Pancreas (tissue), 10 donors: ENCODE results near the gene PDCD4. TPM values are rescaled to one million over a fixed set of nuclear protein-coding genes. Genes with fewer than 3 reads are reported as not detected.
A peak's percentile ranks its signal among the peaks of the same experiment; 100 is the strongest.

Experiments used
- ATAC-seq, 4 donors: fragments of 200-7000 bp; cut with Tn5 transposase; one replicate each; pipeline versions ENCODE4 v1.8.0 to v1.9.1; 2020; ENCODE audit warnings: mild to moderate bottlenecking in 4 of 4, moderate library complexity in 4 of 4
- DNase-seq, 6 donors: peaks; one replicate each; pipeline ENCODE4 v3.0.0-alpha.2; 2020
- FAIRE-seq: peaks from 2 replicates; lab custom pipeline; 2012; peaks lifted over from hg19 to GRCh38; lab: Jason Lieb, UNC
- H3K27ac ChIP-seq, 4 donors: fragments of 200-600 bp; sonication (generic); 1 replicate in 3 of 4; 2 replicates in 1 of 4; pipeline versions ENCODE4 v1.5.0 to v1.8.0; 2020
- H3K27me3 ChIP-seq, 4 donors: fragments of 200-600 bp; one replicate each; pipeline ENCODE4 v1.8.0; 2021
- H3K36me3 ChIP-seq, 3 donors: fragments of 200-600 bp; sonication (generic) in 1 of 3; one replicate each; pipeline versions ENCODE4 v1.5.0 to v1.8.0; 2020 to 2021
- H3K4me1 ChIP-seq, 3 donors: fragments of 200-600 bp; one replicate each; pipeline ENCODE4 v1.8.0; 2021
- H3K4me3 ChIP-seq, 4 donors: fragments of 200-600 bp; sonication (generic) in 2 of 4; one replicate each; pipeline versions ENCODE4 v1.5.0 to v1.8.0; 2020 to 2021
- H3K9me3 ChIP-seq, 4 donors: fragments of 200-600 bp; one replicate each; pipeline ENCODE4 v1.8.0; 2021
- WGBS, 2 donors: extraction: QIAGEN DNeasy Blood & Tissue Kit; methylation state at CpG; one replicate each; pipeline ENCODE4 v1.1.7; 2013; 5-methylcytosine and 5-hydroxymethylcytosine counted together
- intact Hi-C, 3 donors: fragments of 100-400 bp; cut with DNase I; formaldehyde crosslinking; loops; one replicate each; pipeline versions ENCODE4 v1.11.1 to v1.14.2; 2022
- polyA plus RNA-seq, 2 donors: library from polyadenylated mRNA; stranded (reverse); fragments of 200-250 nt; gene quantifications; one replicate each; pipeline ENCODE4 v1.2.3, GENCODE V29; 2013
- total RNA-seq, 6 donors: library from RNA; stranded (reverse); fragmentation: NEBNext Ultra II Directional in 4 of 6; extraction: Animal tissue kit (Norgen Biotek cat#: 25700) in 4 of 6; gene quantifications; one replicate each; pipeline versions ENCODE4 v1.2.1 to v1.2.4, GENCODE V29; 2021 to 2023
- TF ChIP-seq, protein P1 (sequence below), 4 donors: fragments of 200-600 bp; sonication (generic) in 3 of 4; IDR thresholded peaks; one replicate each; pipeline versions ENCODE4 v1.5.0 to v1.8.0; 2021; ENCODE audit warnings: antibody characterized with exemption in 4 of 4
- donor health status: healthy with polysubstance abuse.
- donor health status: DM: no; HTN: no; CAD: no; lungs with moderate emphysema.
- donor health status: DM: no; HTN: no; CAD: no.
- donor health status: control.
- donor health status: control.
- donor health status: Bipolar disorder and iron deficiency.
- donor health status: DM: yes; HTN: yes; CAD: no.
- donor health status: DM: no; HTN: no; CAD: no.
- donor health status: DM: no; HTN: no; CAD: no.
- donor health status: DM: yes; HTN: yes; CAD: no.

PDCD4 gene
- 100 to 1,000 TPM; 323 to 679 (median 523) TPM for total RNA-seq
- polyA plus RNA-seq = 100 to 1,000 TPM; 283 to 352 TPM

DNA sequence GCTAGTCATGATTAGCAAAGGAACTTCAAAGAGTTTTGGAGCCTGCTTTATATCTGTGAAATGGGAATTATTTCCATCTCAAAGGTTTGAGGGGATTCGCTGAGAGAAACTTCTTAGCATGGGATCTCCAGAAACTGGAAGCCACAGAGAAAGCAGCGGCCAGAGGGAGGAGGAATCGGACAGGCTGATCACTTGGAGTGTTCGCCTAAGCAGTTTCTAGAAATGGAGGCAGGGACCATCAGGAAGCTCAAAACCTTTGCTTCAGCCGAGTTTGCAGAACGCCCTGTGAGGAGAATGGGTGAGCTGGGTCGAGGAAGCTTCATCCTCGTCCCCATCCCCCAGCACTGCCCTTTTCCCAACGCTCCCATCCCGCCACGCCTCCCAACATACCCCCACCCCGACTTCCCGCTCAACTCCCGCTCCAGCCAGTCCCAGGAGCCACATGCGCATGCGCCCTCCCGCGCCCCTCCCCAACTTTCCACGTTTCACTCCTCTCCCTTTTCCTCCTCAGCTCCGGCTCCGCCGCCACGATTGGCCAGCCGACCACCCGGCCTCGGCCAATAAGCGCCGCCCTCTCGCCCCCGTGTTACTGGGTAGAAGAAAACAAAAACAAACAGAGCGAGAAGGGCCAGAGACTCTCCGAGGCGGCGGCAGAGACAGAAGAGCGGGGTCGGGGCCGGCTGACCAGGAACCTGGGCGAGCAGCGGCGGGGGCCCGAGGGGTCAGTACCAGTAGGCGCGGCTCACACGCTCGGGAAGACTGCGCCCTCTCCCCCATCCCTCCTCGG is at the start of gene PDCD4:
Gene PDCD4 (plus strand): TSS at position 631 of the 787 bp plus-strand sequence. CDS start 4,100 bp downstream, outside the sequence.
- Histone ChIP-seq H3K4me1 (peaks cover 11 to 37% (median 24%) of the 10 kb centered on the region in 3 donors), H3K4me3 (peak within 1 kb of the TSS; percentile 88 to 98 (median 96)), H3K9me3 (no peaks in the 10 kb centered on the region), H3K27ac (peak within 1 kb of the TSS; percentile 96 to 100 (median 98)), H3K36me3 (peaks cover 0 to 7% (median 5%) of the 10 kb centered on the region in 3 donors), H3K27me3 (no peaks in the 10 kb centered on the region)
- ATAC-seq (peak; percentile 84 to 91 (median 86)), DNase-seq (peak; percentile 99 to 100 (median 100)), FAIRE-seq (peak; percentile 32)
- WGBS, 2 donors = 0 to 1% methylated on average over 39 to 47 of the region's 47 CpGs
- TF ChIP-seq, protein P1, sequence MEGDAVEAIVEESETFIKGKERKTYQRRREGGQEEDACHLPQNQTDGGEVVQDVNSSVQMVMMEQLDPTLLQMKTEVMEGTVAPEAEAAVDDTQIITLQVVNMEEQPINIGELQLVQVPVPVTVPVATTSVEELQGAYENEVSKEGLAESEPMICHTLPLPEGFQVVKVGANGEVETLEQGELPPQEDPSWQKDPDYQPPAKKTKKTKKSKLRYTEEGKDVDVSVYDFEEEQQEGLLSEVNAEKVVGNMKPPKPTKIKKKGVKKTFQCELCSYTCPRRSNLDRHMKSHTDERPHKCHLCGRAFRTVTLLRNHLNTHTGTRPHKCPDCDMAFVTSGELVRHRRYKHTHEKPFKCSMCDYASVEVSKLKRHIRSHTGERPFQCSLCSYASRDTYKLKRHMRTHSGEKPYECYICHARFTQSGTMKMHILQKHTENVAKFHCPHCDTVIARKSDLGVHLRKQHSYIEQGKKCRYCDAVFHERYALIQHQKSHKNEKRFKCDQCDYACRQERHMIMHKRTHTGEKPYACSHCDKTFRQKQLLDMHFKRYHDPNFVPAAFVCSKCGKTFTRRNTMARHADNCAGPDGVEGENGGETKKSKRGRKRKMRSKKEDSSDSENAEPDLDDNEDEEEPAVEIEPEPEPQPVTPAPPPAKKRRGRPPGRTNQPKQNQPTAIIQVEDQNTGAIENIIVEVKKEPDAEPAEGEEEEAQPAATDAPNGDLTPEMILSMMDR (IDR thresholded peaks at IDR 0.05) = no peak
- intact Hi-C loops = no loop called here

DNA sequence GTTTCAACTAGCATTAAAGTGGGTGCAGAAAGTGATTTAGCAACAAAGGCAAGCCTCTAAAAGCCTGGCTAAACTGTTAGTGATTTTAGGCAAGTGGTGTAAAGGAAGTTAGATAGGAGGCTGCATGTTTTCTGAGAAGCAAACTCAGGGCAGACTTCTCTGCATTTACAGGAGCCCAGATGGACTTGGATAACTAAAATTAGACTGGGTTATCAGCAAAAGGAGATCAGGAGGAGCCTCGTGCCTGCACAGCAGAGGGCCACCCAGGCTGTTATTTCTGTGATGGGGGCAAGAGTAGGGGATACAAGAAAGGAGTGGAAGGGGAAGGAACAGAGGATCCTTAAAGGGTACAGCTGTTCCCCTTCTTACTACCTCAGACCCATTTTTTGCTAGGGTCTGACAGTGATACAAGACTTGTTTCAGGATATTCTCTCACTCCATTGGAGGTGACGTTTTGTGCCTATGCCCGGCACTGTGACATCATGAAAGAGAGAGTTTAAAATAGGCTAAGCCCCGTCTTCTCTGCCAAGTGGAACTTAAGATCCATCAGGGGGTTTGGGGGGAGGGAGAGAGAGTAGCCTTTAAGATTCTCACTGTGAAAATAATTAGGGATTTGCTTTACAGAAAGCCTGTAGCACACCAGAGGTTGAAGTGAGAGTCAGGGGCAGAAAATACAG is 49.6 kb upstream of the PDCD4 start:
- Histone ChIP-seq H3K9me3 (no peaks in the 10 kb centered on the region), H3K4me3 (no peak overlapping the region), H3K36me3 (no peaks in the 10 kb centered on the region), H3K27me3 (no peaks in the 10 kb centered on the region), H3K4me1 (peaks cover 32 to 63% (median 55%) of the 10 kb centered on the region in 3 donors), H3K27ac (peak overlapping the region in 3 of 4 donors; percentile 36 to 65 (median 60))
- intact Hi-C loops = no loop called here
- FAIRE-seq = no peak
- no peak for ATAC-seq
- no peak for DNase-seq
- TF ChIP-seq, protein P1 (IDR thresholded peaks at IDR 0.05) = no peak
- WGBS, 2 donors = 29 to 32% methylated on average over 4 of the region's 4 CpGs

DNA sequence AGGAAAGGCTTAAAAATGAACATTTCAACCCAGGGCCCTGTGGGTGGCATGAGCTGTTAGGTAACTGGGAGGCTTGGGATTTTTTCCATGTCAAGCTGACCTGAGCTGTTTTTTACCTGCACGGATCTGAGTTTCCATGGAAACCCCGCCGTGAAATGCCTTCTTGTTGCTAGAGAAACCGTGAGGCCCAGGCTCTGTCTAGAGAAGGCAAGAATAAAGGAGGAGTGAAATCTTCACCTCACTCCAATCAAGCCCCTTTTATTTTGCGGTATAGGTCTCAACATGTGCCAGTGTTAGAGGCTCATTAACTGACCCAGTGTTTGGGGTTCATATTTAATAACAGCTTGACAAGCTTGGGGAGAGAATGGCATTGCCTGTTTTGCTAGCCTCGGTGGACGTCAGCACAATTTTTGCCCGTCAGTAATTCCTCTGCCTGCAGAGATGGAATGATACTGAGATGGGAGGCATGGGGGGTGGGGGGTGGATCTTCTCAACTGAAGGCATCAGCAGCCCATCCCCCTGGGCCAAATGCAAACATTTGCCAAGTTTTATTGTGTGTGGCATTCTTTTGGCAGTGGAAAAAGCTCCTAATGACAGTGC is 48.9 kb upstream of the PDCD4 start:
- intact Hi-C loops = no loop called here
- DNase-seq (peak in 3 of 6 donors; percentile 55 to 79 (median 68)), ATAC-seq (peak; percentile 52 to 65 (median 60)), FAIRE-seq (no peak)
- Histone ChIP-seq H3K36me3 (no peaks in the 10 kb centered on the region), H3K4me3 (no peak overlapping the region), H3K27me3 (no peaks in the 10 kb centered on the region), H3K9me3 (no peaks in the 10 kb centered on the region), H3K27ac (peak overlapping the region in 3 of 4 donors; percentile 36 to 65 (median 60)), H3K4me1 (peaks cover 32 to 58% (median 55%) of the 10 kb centered on the region in 3 donors)
- 34 to 36% methylated on average over 8 of the region's 8 CpGs for WGBS, 2 donors
- TF ChIP-seq, protein P1 (IDR thresholded peaks at IDR 0.05) = no peak

DNA sequence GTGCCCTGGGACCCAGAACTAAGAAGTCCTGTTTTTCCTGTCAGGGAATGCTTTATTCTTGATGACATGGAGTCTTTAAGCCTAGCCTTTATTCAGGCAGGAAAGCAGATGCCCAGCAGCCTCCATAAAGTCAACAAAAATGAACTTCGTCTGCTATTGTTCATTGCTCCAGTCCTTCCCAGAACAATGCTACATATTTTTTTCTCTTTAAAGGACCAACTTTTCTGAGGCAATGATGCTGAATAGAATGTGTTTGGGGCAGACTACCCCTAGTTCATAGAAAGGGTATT is 47.6 kb upstream of the PDCD4 start:
- 24 to 39% methylated on average over 1 of the region's 1 CpG for WGBS, 2 donors

More for the DNA sequence above, 47.6 kb upstream of the PDCD4 start:
- Histone ChIP-seq H3K4me3 (no peak overlapping the region), H3K9me3 (no peaks in the 10 kb centered on the region), H3K27me3 (no peaks in the 10 kb centered on the region), H3K4me1 (peaks cover 23 to 47% (median 45%) of the 10 kb centered on the region in 3 donors), H3K36me3 (no peaks in the 10 kb centered on the region), H3K27ac (peak overlapping the region in 3 of 4 donors; percentile 36 to 65 (median 60))
- TF ChIP-seq, protein P1 (IDR thresholded peaks at IDR 0.05) = no peak
- DNase-seq = no peak
- no peak for ATAC-seq
- intact Hi-C loops = no loop called here
- FAIRE-seq = no peak
